Suppressor macrophage (primary cell): Measurements from ENCODE around the gene DDAH1.
A peak's percentile ranks its signal among the peaks of the same experiment; 100 is the strongest.
"Not testable (repeated sequence)": the region's sequence is repeated elsewhere in the genome, so short reads cannot be mapped to it uniquely, and the experiment has no call there.

Source experiments
- DNase-seq, 4 experiments: peaks; one replicate each; pipeline ENCODE4 v3.0.0-alpha.2; 2020 to 2022

DDAH1 gene

DNA sequence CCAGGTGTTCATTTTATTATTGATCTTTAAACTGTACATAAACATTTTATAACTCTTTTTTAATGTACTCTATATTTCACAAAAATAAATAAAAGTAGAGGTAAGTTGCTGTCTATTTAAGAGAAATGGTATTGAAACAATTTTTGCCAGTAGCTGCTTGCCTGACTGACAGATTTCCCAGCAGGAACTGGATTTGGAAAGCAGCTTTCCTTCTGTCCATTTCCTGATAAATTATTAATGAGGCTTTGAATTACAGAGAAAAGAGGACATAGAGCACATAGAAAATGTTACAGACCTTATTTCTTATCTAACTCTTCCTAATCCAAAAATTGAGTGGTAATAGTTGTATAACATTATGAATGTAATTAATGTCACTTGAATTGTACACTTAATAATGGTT lies 108.8 kb downstream of the DDAH1 start:
- DNase-seq, result no peak

- no peak for DNase-seq
Observed at GRCh38 chr1:85352055-85352454, 112.9 kb downstream of the DDAH1 start.

DNA sequence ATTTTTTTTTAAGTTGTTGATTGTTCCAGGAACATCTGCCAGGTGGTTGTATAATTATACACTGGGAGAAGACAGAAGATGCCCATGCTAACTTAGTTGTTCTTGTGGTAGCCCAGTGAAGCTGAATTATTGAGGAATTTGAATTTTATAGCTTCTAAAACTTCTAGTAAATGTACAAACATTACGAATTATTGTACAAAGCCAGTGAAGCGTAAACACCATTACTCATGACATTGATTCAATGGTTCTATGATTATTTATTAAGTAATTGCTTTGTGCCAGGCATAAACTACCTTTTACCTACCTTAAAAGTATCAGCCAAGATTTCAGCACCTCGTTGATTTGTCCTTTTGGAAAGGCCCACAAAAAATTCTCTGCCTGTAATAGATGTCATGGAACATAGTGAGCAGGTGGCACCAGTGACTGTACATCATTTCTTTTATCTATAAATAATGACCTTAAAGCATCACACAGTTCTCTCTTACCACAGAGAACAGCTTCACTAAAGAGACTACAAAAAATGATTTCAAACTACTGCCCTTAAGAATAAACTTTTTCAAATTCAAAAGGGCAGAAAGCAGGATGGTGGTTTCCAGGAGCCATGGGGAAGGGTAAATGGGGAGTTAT lies 113.6 kb downstream of the DDAH1 start:
- DNase-seq, result no peak

DNA sequence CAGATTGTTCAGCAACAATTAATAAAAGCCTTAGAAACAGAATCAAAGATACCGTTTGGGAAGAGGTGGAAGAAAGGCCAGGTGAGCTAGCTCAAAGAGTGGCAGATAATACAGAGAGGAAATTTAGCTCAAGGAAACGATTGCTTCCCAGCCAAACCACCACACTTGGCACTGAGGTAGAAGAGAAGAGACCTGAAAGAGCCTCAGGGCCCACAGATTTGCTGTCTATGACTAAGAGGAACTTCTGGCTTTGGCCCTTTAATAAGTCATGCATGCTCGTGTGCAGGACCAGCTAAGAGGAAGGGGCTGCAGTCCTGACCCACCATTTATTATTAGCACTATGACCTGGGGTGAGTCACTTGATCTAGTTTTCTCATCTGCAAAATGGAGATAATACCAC lies 115.7 kb downstream of the DDAH1 start:
- DNase-seq, result no peak

DNA sequence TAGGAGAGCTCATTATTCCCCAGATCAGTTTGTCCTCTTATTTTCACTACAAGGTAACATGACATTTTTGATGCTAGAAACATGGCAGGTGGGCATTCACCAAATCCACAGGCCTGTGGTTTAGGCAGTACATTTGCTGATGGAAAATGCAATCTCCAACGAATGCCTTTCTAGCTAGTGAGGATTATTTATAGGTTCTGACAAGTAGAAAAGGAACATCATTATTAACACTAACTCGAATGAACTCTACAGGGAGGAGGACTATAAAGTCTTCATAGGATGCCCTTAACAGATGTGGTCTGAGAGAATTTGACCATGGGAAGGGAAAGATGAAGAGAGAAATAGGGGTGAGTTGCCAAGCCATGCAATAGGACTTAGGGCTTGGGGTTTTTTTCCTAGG lies 117.1 kb downstream of the DDAH1 start:
- no peak for DNase-seq

GRCh38 chr1:85347275-85347674 lies 117.7 kb downstream of the DDAH1 start:
- not testable (repeated sequence) for DNase-seq

- DNase-seq, result peak in 3 of 4 experiments; percentile 5 to 17 (median 10)
Observed at GRCh38 chr1:85344256-85344694, 120.7 kb downstream of the DDAH1 start.

DNA sequence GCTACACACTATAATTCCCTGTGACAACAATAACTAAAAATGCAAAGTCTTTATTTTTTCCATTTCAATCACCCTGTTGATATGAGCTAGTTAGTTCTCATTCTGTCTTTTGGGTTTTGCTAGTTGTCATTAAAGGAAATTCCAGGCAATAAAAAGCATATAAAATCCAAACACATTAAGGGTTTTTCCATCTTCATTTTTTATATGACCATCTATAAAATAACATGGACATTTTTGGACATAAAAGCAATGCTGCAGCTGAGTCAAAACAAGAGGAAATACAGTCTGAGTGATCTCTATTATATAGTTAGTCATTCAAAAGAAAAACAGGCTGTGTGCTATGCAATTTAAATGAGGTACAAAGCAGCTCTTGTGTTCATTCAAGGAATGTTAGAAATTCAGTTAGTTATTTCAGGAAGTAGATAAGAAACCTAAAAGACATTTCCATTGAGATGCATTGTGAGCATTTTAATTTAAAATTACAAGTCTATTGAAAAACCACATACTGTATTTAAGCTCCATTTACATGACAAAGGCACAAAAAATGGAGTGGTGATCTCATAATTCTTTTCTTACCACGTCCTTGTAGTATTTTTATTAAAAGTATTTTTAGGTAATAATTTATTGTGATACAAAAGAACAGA lies 121.2 kb downstream of the DDAH1 start:
- no peak for DNase-seq

GRCh38 chr1:85343213-85343611 lies 121.7 kb downstream of the DDAH1 start:
- DNase-seq, result no peak

DNA sequence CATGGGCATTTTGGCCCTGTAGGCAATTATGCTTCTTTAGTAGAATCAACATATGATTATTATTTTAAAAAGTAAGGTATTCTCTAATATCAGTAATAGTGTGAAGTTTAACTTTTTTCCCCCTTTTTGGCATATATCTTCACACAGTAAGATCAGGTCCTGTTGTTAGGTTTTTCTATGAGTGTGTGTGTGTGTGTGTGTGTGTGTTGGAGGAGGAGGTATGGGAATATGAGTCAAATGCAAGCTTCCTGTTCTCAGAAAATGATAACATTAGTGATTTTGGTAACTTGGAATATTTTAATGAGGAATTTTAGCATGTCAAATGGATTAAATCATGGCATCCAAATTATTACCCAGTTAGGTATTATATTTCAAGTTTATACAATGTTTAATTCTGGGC lies 122.8 kb downstream of the DDAH1 start:
- no peak for DNase-seq

DNA sequence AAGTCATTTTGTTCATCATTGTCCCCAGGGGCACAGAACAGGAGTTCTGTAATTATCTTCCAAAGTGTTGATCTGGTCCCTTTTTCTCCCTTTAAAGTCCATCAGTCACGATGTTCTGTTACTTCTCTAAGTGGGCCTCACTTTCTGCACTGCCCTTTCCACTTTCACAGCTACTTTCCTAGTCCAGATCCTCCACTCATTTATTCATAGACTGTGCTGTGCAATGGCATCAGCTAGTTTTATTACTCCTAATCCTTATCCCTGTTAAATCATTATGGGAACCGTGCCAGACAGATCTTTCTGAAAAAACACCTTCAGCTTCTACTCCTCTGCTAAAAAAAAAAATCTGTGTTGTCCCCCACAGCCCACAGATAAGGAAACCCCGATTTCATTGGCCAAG lies 124.5 kb downstream of the DDAH1 start:
- DNase-seq, result no peak

- no peak for DNase-seq
Observed at GRCh38 chr1:85339656-85340399, 125.1 kb downstream of the DDAH1 start.

DNA sequence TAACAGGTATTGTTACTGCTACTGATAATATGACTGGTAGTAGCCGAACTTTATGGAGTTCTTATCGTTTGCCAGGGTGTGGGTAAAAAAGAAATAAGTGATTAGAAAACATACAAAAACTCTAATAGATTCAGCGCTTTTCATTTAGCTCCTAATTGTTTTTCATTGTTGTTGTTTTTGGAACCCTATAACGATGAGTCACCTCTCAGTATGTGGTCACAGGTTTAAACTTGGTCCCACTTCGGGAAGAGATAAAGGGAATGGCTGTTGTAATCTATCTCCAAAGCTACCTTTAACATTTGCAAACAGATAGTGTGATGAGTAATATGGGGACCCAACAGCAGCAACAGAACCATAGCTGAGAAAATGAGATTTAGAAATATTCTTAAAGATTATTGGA lies 125.9 kb downstream of the DDAH1 start:
- DNase-seq, result no peak

DNA sequence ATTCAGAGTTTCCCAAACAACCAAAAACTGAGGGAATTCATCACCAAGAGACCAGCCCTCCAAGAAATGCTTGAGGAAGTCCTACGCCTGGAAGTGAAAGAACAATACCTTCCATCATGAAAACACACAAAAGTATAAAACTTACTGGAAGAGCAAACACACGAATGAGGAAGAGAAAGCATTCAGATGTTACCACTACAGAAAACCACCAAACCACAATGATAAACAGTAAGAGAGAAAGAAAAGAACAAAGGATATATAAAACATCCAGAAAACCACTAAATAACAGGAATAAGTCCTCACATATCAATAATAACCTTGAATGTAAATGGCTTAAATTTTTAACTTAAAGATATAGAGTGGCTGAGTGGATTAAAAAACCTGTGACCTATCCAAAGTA lies 130.0 kb downstream of the DDAH1 start:
- DNase-seq, result peak in 2 of 4 experiments; percentile 2 to 35

- no peak for DNase-seq
Observed at GRCh38 chr1:85333186-85333585, 131.8 kb downstream of the DDAH1 start.

GRCh38 chr1:85332575-85332974 lies 132.4 kb downstream of the DDAH1 start:
- no peak for DNase-seq

DNA sequence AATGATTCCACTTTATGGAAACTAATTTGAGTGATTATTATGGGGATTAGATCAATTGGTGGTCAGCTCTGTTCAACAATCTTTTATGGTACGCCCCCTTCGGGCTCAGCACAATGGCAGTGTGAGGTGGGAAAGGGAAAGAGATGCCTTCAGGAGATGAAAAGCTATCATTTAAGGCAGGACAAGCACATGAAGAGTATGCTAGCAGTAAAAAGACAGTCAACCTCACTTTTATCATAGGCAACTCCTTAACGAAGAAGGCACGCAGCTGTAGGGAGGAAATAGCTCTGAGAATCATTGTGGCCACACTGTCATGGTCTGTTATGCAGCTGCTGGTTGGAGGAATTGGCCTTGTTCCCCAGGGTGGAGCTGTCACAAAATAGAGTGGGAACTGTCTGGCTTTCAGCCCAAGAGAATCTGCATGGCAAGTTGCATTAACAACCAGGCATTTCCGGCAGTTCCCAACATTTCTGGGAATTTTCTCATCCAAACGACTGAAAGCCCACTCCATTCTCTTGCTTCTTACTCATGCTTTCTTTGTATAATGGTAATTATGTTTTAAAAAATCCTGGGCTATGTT lies 134.2 kb downstream of the DDAH1 start:
- no peak for DNase-seq

DNA sequence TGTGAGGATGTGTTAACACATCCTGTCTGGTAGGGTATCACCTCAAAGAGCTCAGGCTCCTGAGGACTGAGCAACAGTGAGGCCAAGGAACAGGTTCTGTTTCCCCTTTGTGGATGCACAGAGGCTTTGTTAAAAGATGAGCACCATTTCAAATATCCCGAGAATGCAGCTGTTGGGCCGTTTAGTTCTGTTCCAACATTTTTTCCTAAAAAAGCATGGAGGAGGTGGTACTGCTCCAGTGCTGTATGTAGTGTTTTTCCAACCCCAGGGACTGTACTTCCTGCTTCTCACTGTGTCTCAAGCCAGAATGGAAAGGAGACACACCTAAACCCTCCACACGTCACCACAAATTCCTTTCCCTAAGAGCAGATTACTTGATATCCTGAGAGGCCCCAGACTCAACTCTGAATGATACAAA lies 134.7 kb downstream of the DDAH1 start:
- no peak for DNase-seq

DNA sequence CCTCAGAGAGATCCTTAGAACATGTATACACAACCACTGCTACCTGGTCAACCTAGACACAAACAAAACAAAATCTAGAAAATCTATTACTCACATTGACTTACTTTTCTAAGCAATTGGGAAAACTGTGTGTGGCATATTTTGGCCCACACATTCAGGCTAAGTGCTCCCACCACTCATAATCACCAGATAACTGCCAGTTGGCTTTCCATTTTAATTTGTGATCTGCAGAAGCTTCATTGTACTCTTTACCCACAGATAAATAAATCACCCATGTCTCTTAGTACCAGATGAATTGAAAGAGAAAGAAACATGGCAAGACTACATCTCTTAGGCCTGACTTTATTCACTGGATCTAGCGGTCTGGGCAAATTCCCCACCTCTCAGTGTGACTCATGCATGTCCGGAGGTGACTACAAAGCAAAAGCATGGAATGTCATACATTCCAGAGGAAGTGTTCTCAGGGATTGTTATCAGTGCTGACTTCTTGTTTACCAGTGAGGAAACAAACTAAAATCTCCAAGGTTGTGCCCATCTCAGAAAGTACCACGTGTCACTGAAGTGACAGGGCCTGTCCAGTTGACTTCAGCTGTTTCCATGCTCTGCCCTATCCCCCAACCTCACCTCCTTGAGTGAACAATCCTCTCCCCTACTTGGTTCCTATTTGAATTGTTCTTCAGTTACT lies 136.1 kb downstream of the DDAH1 start:
- no peak for DNase-seq

DNA sequence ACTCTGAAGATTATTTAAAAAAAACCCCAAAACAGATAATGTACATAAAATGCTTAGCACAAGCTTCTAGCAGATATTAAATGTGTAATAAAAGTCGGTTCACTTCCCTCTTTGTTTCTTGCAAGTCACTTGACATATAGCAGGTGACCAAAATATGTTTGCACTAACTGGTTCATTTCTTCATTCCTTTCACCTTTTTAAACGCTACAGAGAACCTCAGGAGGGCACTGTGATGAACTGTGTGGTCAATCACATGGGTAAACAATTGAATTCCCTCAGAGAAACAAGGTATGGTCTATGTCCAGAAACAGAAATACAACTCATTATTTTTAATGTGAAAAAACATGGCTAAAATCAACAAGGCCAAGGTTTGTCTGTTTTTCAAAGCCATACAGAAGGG lies 137.2 kb downstream of the DDAH1 start:
- DNase-seq, result no peak

- no peak for DNase-seq
Observed at GRCh38 chr1:85326851-85327250, 138.1 kb downstream of the DDAH1 start.

DNA sequence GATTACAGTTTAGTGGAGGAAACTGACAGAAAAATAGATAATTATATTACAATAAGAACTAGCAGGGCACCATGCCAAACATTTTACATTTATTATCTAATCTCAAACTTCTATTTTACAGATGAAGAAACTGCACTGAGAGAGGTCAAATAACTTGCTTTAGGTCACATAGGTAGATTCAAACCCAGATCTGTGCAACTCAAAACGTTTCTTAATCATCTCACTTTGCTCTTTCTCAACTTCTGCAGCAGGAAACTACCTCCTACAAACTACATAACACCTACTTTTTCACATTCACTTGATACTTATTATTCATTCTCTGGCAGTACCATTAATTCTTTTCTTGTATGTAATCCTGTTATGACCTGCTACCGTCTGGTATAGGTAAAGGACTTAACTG lies 138.6 kb downstream of the DDAH1 start:
- no peak for DNase-seq

DNA sequence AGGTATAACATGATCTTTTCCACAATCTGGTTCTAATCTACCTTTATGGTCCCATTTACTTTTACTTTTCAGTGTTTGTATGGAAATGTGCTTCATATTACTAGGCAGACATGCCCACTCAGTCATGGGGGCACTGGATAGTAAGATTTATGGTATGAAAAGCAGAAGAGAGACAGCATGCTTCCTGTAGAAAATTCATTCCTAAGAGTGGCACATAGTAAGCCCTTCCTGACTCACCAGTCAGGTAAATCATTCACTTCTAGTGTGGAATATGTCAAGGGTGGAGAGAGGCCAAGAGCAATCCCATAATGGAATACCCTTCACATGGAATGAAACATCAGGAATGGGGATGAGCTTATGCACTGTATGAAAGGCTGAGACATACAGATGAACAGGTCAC lies 139.0 kb downstream of the DDAH1 start:
- no peak for DNase-seq
